Caco-2 (cell line): ENCODE data around the gene ARFGEF2. TPM values are rescaled to one million over a fixed set of nuclear protein-coding genes. Genes with fewer than 3 reads are reported as not detected.

Source experiments
- BruUV-seq: library from RNA; stranded (reverse); fragments of 400-500 nt; replicated peaks from 2 replicates; lab custom pipeline; 2021; lab: Mats Ljungman, UMichigan
- CTCF ChIA-PET: fragments of 300-600 bp; sonication (Branson Sonifier 250); formaldehyde crosslinking; loops from one replicate; lab custom pipeline; 2022; ENCODE audit warnings: antibody characterized with exemption; lab: Charles Lee
- POLR2A ChIA-PET: fragments of 300-600 bp; sonication (Branson Sonifier 250); formaldehyde crosslinking; loops from one replicate; lab custom pipeline; 2022; ENCODE audit warnings: antibody characterized with exemption; lab: Charles Lee
- DNase-seq, 2 experiments: peaks; one replicate each; pipeline versions ENCODE4 v3.0.0 to v3.0.0-alpha.2; 2020 to 2022
- H3K27me3 ChIP-seq: replicated peaks from 2 replicates; pipeline ENCODE4 v1.6.0; 2011; ENCODE audit warnings: low read length; ENCODE audit not compliant: control insufficient read depth, insufficient read depth
- H3K36me3 ChIP-seq: 2 replicates; pipeline ENCODE4 v1.5.1; 2011; ENCODE audit warnings: low read length; ENCODE audit not compliant: control insufficient read depth, insufficient read depth
- H3K4me1 ChIP-seq: fragments of 250-450 bp; sonication (Bioruptor Pico); 2 replicates; pipeline ENCODE4 v1.5.1; 2020; ENCODE audit warnings: mild to moderate bottlenecking
- H3K4me3 ChIP-seq: 2 replicates; pipeline ENCODE4 v1.5.1; 2011; ENCODE audit warnings: low read depth, mild to moderate bottlenecking, control low read depth, low read length
- H3K9me3 ChIP-seq: fragments of 250-450 bp; sonication (Bioruptor Pico); 2 replicates; pipeline ENCODE4 v1.5.1; 2020; ENCODE audit warnings: mild to moderate bottlenecking, moderate library complexity
- H3K27ac Mint-ChIP-seq: one replicate; pipeline ENCODE4 v1.8.0; 2022; ENCODE audit warnings: mixed read lengths; ENCODE audit not compliant: unreplicated experiment
- H3K27me3 Mint-ChIP-seq: one replicate; pipeline ENCODE4 v1.8.0; 2022; ENCODE audit warnings: mixed read lengths; ENCODE audit not compliant: insufficient read depth, unreplicated experiment
- H3K36me3 Mint-ChIP-seq: one replicate; pipeline ENCODE4 v1.8.0; 2022; ENCODE audit warnings: mild to moderate bottlenecking, mixed read lengths; ENCODE audit not compliant: insufficient read depth, unreplicated experiment
- H3K4me1 Mint-ChIP-seq: one replicate; pipeline ENCODE4 v1.8.0; 2022; ENCODE audit warnings: low read depth, mixed read lengths; ENCODE audit not compliant: unreplicated experiment
- H3K4me3 Mint-ChIP-seq: one replicate; pipeline ENCODE4 v1.8.0; 2022; ENCODE audit warnings: mild to moderate bottlenecking, moderate library complexity, mixed read lengths; ENCODE audit not compliant: unreplicated experiment
- H3K9me3 Mint-ChIP-seq: one replicate; pipeline ENCODE4 v1.8.0; 2022; ENCODE audit warnings: mixed read lengths; ENCODE audit not compliant: unreplicated experiment
- CTCF ChIP-seq, 2 experiments: fragments of 200-600 bp in 1 of 2; IDR thresholded peaks; 1 replicate in 1 of 2; 2 replicates in 1 of 2; pipeline versions ENCODE4 v1.5.1 to v1.8.0; 2011 to 2022; ENCODE audit warnings: antibody characterized with exemption in 1 of 2, control low read depth in 1 of 2, inconsistent platforms in 1 of 2, low read depth in 1 of 2, low read length in 1 of 2, mild to moderate bottlenecking in 1 of 2, moderate library complexity in 1 of 2; ENCODE audit not compliant: insufficient read depth in 1 of 2, severe bottlenecking in 1 of 2, unreplicated experiment in 1 of 2
- intact Hi-C: fragments of 100-400 bp; cut with micrococcal nuclease; formaldehyde crosslinking; loops from one replicate; pipeline ENCODE4 v1.10.0; 2022; ENCODE audit not compliant: unreplicated experiment
- total RNA-seq: library from RNA; stranded (reverse); gene quantifications from 2 replicates; pipeline ENCODE4 v1.2.3, GENCODE V29; 2022

The ARFGEF2 gene
- total RNA-seq, 1 experiment from 2014 or later = 78.8 TPM

- Histone ChIP-seq H3K4me3 (no peak overlapping the region), H3K36me3 (no peaks in the 10 kb centered on the region), H3K27me3 (no peaks in the 10 kb centered on the region), H3K4me1 (peaks cover under 1% of the 10 kb centered on the region; the same call in 1 of the 2 replicates), H3K9me3 (no peaks in the 10 kb centered on the region)
- Mint-ChIP-seq H3K27ac (no peak overlapping the region), H3K4me1 (no peaks in the 10 kb centered on the region), H3K9me3 (no peaks in the 10 kb centered on the region), H3K27me3 (no peaks in the 10 kb centered on the region), H3K36me3 (no peaks in the 10 kb centered on the region), H3K4me3 (no peak overlapping the region)
- BruUV-seq = no TSS peak
- intact Hi-C loops = no loop called here
- no peak for DNase-seq
- TF ChIP-seq CTCF (IDR thresholded peaks at IDR 0.05; ENCODE audit: insufficient read depth in 1 of 2, low read depth in 1 of 2, low read length in 1 of 2, severe bottlenecking in 1 of 2, unreplicated experiment in 1 of 2) = no peak
- ChIA-PET POLR2A (no interaction called here), CTCF (no interaction called here)
Observed at GRCh38 chr20:48928832-48929725, 7.6 kb downstream of the ARFGEF2 start.

- CTCF ChIA-PET = no interaction called here
- Histone ChIP-seq H3K36me3 (no peaks in the 10 kb centered on the region), H3K27me3 (no peaks in the 10 kb centered on the region), H3K4me1 (no peaks in the 10 kb centered on the region), H3K9me3 (no peaks in the 10 kb centered on the region), H3K4me3 (no peak overlapping the region)
- Mint-ChIP-seq H3K27me3 (no peaks in the 10 kb centered on the region), H3K27ac (no peak overlapping the region), H3K4me1 (no peaks in the 10 kb centered on the region), H3K36me3 (peaks cover 8% of the 10 kb centered on the region), H3K4me3 (no peak overlapping the region), H3K9me3 (no peaks in the 10 kb centered on the region)
- DNase-seq = no peak
- no TSS peak for BruUV-seq
- POLR2A ChIA-PET = no interaction called here
- intact Hi-C loops = no loop called here
- no peak for TF ChIP-seq CTCF (IDR thresholded peaks at IDR 0.05; ENCODE audit: insufficient read depth in 1 of 2, low read depth in 1 of 2, low read length in 1 of 2, severe bottlenecking in 1 of 2, unreplicated experiment in 1 of 2)
Observed at GRCh38 chr20:48930035-48930434, 8.5 kb downstream of the ARFGEF2 start.

GRCh38 chr20:48930878-48931277 lies 9.4 kb downstream of the ARFGEF2 start:
- H3K9me3 ChIP-seq = no peaks in the 10 kb centered on the region
- H3K4me3 Mint-ChIP-seq = no peak overlapping the region
- no peak for TF ChIP-seq CTCF (IDR thresholded peaks at IDR 0.05; ENCODE audit: insufficient read depth in 1 of 2, low read depth in 1 of 2, low read length in 1 of 2, severe bottlenecking in 1 of 2, unreplicated experiment in 1 of 2)
- H3K36me3 Mint-ChIP-seq = peaks cover 9% of the 10 kb centered on the region
- no peaks in the 10 kb centered on the region for H3K9me3 Mint-ChIP-seq
- H3K36me3 ChIP-seq = no peaks in the 10 kb centered on the region
- no peak overlapping the region for H3K27ac Mint-ChIP-seq
- POLR2A ChIA-PET = no interaction called here
- BruUV-seq = no TSS peak
- CTCF ChIA-PET = no interaction called here
- H3K4me1 ChIP-seq = no peaks in the 10 kb centered on the region
- DNase-seq = no peak
- no peak overlapping the region for H3K4me3 ChIP-seq
- intact Hi-C loops = no loop called here
- H3K27me3 ChIP-seq = no peaks in the 10 kb centered on the region
- H3K4me1 Mint-ChIP-seq = no peaks in the 10 kb centered on the region
- H3K27me3 Mint-ChIP-seq = no peaks in the 10 kb centered on the region
